GM21723 (cell line): Measurements from ENCODE around the gene MAN1C1.
A peak's percentile ranks its signal among the peaks of the same experiment; 100 is the strongest.
"Not testable (repeated sequence)": the region's sequence is repeated elsewhere in the genome, so short reads cannot be mapped to it uniquely, and the experiment has no call there.

Source experiments
- ATAC-seq: cut with Tn5 transposase; IDR thresholded peaks from one replicate; pipeline ENCODE4 v1.9.1; 2021; ENCODE audit warnings: mild to moderate bottlenecking, moderate library complexity; ENCODE audit not compliant: unreplicated experiment

Gene MAN1C1

GRCh38 chr1:25581764-25582163, 34.8 kb upstream of the MAN1C1 start:
- ATAC-seq: no peak

- no peak for ATAC-seq
These were observed 32.8 kb upstream of the MAN1C1 start for GRCh38 chr1:25583519-25584370.

GRCh38 chr1:25586181-25586588, 30.4 kb upstream of the MAN1C1 start:
- no peak for ATAC-seq

- no peak for ATAC-seq
These were observed 29.3 kb upstream of the MAN1C1 start for GRCh38 chr1:25587290-25587689.

- ATAC-seq: not testable (repeated sequence)
These were observed 28.4 kb upstream of the MAN1C1 start for GRCh38 chr1:25588224-25588623.

GRCh38 chr1:25588786-25589185, 27.8 kb upstream of the MAN1C1 start:
- ATAC-seq: not testable (repeated sequence)

- ATAC-seq: no peak
These were observed 26.3 kb upstream of the MAN1C1 start for GRCh38 chr1:25590096-25590824.

GRCh38 chr1:25593861-25594260, 22.7 kb upstream of the MAN1C1 start:
- ATAC-seq: no peak

GRCh38 chr1:25594971-25595370, 21.6 kb upstream of the MAN1C1 start:
- ATAC-seq: no peak

GRCh38 chr1:25596641-25597040, 19.9 kb upstream of the MAN1C1 start:
- ATAC-seq: not testable (repeated sequence)

- no peak for ATAC-seq
These were observed 17.7 kb upstream of the MAN1C1 start for GRCh38 chr1:25598879-25599278.

- ATAC-seq: no peak
These were observed 16.5 kb upstream of the MAN1C1 start for GRCh38 chr1:25599969-25600610.

- not testable (repeated sequence) for ATAC-seq
These were observed 15.5 kb upstream of the MAN1C1 start for GRCh38 chr1:25600971-25601699.

- not testable (repeated sequence) for ATAC-seq
These were observed 12.6 kb upstream of the MAN1C1 start for GRCh38 chr1:25603779-25604538.

GRCh38 chr1:25607123-25607522, 9.5 kb upstream of the MAN1C1 start:
- no peak for ATAC-seq

- peak; percentile 62 for ATAC-seq
These were observed 8.0 kb upstream of the MAN1C1 start for GRCh38 chr1:25608488-25609178.

- no peak for ATAC-seq
These were observed 6.7 kb upstream of the MAN1C1 start for GRCh38 chr1:25609921-25610320.

- no peak for ATAC-seq
These were observed 5.6 kb upstream of the MAN1C1 start for GRCh38 chr1:25610822-25611630.

GRCh38 chr1:25611843-25612242, 4.7 kb upstream of the MAN1C1 start:
- no peak for ATAC-seq
